ENCODE results near the gene PLP2. TPM values are rescaled to one million over a fixed set of nuclear protein-coding genes. Genes with fewer than 3 reads are reported as not detected.

PLP2 gene

GRCh38 chrX:49214996-49215526 is 43.4 kb downstream of the PLP2 start:
- H3K4me3 ChIP-seq (ENCODE audit: low read length), result no peak overlapping the region
- H3K36me3 ChIP-seq (ENCODE audit: insufficient read depth, low read length), result no peaks in the 10 kb centered on the region
- H3K4me1 ChIP-seq (ENCODE audit: control insufficient read depth, insufficient read depth, low read length), result no peaks in the 10 kb centered on the region

GRCh38 chrX:49220100-49220499 is 48.4 kb downstream of the PLP2 start:
- H3K4me2 ChIP-seq (ENCODE audit: low read length), result no peak overlapping the region
- H3K4me3 ChIP-seq (ENCODE audit: low read length), result no peak overlapping the region
- no peaks in the 10 kb centered on the region for H3K9me3 ChIP-seq (replicated peaks; ENCODE audit: low read length)
- H3K36me3 ChIP-seq (ENCODE audit: insufficient read depth, low read length), result no peaks in the 10 kb centered on the region
- H3K27me3 ChIP-seq (ENCODE audit: control insufficient read depth, insufficient read depth, low read length), result no peaks in the 10 kb centered on the region
- H3K4me1 ChIP-seq (ENCODE audit: control insufficient read depth, insufficient read depth, low read length), result no peaks in the 10 kb centered on the region
- H3K9ac ChIP-seq (ENCODE audit: low read depth, low read length), result no peak overlapping the region

More at GRCh38 chrX:49214996-49215526, 43.4 kb downstream of the PLP2 start:
- H3K4me2 ChIP-seq (ENCODE audit: low read length), result no peak overlapping the region
- H3K27me3 ChIP-seq (ENCODE audit: control insufficient read depth, insufficient read depth, low read length), result peaks cover 7% of the 10 kb centered on the region
- no peaks in the 10 kb centered on the region for H3K9me3 ChIP-seq (replicated peaks; ENCODE audit: low read length)
- H3K9ac ChIP-seq (ENCODE audit: low read depth, low read length), result no peak overlapping the region

GRCh38 chrX:49221868-49222267 is 50.2 kb downstream of the PLP2 start:
- no peak overlapping the region for H3K9ac ChIP-seq (ENCODE audit: low read depth, low read length)
- H3K4me3 ChIP-seq (ENCODE audit: low read length), result no peak overlapping the region
- no peak overlapping the region for H3K4me2 ChIP-seq (ENCODE audit: low read length)
- H3K27me3 ChIP-seq (ENCODE audit: control insufficient read depth, insufficient read depth, low read length), result peaks cover 4% of the 10 kb centered on the region
- H3K36me3 ChIP-seq (ENCODE audit: insufficient read depth, low read length), result no peaks in the 10 kb centered on the region
- no peaks in the 10 kb centered on the region for H3K4me1 ChIP-seq (ENCODE audit: control insufficient read depth, insufficient read depth, low read length)
- H3K9me3 ChIP-seq (replicated peaks; ENCODE audit: low read length), result no peaks in the 10 kb centered on the region

Small RNA genes within 50 kb of the gene (small RNA-seq; reads per million reads assigned to genes)
- gene RN7SL262P, result not detected

Data from skeletal muscle satellite cell (primary cell).